DMS53 (cell line): ENCODE measurements around the gene ESPN.

Experiments
- DNase-seq: peaks from one replicate; lab custom pipeline; 2025; lab: John Stamatoyannopoulos, UW

Gene ESPN

GRCh38 chr1:6499296-6499695 is 74.7 kb downstream of the ESPN start:
- DNase-seq = no peak

- no peak for DNase-seq
These were observed 76.1 kb downstream of the ESPN start for GRCh38 chr1:6500544-6501278.

DNA sequence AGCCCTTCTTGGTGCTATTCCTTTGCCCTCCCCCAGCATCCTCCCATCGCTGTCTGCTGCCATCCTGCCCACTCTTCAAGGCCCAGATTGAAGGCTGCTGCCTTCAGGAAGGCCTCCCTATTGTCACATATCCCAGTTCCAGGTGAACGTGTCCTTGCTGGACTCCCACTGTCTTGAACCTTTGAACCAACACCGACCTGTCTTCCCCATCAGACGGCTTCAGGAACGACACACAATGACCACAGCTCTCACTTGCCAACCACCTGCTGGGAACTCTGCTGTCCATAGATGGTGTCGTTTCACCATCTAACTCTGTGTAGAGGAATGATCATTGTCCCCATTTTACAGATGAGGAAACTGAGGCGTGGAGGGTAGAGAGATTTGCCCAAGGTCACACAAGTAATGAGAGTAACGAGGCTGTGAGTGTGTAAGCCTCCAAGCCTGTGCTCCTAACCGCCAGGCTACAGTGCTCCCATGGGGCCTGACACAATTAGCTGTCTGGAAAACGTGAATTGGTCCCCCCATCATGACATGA is 76.8 kb downstream of the ESPN start:
- DNase-seq = no peak

DNA sequence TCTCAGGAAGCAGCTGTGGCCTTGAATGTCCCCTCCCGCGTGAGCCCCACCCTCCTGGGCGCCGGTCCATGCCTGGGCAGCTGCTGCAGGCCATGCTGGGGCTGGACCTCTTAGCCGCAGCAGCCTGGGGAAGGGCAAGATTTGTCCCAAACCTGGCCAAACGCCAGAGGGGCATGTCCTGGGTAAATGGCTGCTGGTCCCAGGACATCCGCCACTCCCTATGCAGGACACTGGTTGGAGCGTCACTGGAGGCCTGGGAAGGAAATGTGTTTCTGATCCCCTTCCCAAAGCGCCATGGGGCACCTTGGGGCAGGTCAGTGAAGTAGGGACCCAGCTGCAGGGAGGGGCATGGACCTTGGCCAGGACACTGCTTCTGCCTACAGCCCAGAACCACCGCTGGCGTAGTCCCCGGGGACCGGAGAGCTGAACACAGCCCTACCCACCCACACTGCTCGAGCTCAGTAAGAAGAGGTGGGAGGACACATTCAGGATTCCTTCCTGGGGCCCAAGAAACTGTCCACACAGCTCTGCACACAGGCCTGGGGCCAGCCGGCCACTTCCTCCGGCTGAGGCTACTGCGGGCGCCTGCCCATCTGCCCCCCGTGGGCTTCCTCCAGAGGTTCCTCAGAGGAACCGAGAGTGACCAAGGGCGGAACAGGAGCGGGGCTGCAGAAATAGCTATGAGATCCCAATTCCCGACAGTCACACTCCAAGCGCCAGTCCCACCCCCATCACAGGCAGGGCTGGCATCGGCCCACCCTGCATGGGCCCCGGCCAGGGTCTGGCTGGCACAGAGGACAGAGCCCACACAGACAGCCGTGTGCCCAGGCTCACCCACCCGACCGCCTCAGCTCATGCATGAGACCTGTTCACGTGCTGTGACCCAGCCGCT is 77.7 kb downstream of the ESPN start:
- DNase-seq = no peak

- no peak for DNase-seq
These were observed 79.5 kb downstream of the ESPN start for GRCh38 chr1:6503884-6504602.

GRCh38 chr1:6504887-6505286 is 80.3 kb downstream of the ESPN start:
- no peak for DNase-seq

DNA sequence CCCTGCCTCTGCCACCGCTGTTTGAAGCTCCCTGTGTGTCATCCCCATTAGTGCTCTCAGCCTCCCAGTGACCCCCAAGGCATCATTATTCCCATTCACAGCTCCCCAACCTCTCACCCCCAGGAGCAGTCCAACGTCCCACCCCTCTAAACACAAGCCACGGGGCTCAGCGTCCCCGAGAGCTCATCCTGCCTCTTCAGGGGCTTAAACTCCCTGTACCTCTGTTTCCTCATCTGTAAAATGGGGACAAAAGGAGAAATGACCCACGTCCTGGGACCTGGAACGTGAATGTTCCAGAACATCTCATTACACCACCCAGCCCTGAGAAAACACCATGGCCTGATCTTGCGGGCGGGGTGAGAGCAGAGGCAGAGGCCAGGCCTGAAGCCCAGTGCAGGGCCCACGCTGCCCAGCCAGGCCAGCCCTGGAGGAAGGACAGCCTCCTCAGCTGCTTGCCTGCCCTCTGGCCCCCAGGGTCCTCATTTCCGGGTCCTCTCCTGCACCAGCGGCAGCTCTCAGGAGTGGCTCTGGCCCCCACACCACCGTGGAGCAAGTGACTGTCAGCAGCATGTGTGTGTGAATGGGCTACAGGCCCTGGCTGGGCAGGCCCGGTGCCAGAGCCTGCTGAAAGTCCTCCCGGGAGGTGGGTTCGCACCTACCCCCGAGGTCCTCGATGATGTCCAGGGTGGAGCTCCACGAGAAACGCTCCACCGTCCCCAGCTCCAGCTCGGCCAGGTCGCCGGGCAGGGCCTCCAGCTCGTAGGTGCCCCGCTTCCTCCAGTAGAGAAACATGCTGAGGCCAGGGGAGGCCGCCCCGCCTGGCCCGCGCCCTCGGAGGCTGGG is 81.0 kb downstream of the ESPN start:
- no peak for DNase-seq

- DNase-seq = no peak
These were observed 81.8 kb downstream of the ESPN start for GRCh38 chr1:6506210-6507036.

DNA sequence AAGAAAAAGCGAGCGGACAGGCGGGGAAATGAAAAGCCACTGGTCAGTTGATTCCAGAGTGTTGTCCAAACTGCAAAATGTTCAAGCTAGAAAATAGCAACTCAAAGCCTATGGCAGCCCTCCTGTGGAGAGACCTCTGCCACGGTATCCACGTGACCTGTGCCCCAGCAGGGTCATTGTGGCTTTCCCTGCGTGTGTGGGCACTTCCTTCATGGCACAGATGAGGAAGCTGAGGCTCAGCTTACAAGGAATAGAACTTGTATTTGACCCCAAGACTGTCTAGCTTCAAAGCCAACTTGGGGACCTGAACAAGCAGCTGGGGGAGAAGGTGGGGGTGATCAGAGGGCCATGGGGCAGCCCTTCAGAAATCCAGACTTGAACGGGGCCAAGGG is 82.5 kb downstream of the ESPN start:
- DNase-seq = no peak

DNA sequence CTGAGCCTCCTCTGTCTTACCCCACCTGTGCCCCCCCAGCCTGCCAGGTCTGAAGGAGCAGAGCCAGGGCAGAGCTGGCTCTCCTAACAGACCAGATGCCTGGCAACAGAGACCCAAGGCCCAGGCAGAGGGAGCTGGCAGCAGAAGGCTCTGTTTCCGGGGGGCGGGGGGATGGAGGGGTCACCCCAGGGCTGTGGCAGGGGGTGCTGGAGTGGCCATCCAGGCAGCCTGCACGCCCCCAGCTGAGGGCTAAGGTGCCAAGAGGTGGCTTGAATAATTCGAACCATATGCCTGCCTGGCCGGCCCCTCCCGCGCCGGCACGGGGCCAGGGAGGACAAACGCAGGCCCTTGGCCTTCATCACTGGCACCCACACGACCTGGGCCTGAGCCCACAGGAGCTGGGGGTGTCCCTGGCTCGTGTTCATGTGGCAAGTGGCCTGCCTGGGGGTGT is 82.9 kb downstream of the ESPN start:
- no peak for DNase-seq

DNA sequence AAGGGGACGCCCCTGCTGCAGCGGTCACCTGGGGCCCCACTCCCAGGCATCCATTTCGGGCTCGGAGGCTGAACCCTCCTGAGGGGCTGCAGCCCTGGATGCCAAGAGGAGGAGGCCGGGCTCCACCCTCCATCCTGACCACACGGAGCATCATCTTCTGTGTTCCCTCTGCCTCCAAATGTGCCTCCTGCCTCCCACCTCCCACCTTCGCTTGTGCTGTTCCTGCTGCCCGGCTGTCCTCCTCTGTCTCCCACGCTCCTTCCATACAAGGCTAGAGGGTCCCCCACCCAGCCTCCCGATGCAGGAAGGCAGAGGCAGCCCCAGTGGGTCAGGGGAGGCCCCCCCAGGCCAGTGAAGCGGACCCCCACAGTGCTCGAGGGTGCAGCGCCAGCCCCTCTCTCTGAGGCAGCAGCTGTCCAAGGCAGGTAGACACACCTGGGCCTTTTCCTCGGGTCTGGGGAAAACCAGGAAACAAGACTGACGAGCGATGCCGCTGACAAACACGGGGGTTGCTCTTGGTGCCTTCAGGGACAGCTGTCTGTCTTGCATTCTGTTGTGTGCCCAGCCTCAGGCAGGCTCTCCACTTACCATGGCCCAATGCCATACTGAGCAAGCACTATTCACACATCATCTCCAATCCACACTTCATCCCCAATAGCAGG is 83.7 kb downstream of the ESPN start:
- DNase-seq = peak; percentile 41

- DNase-seq = no peak
These were observed 84.2 kb downstream of the ESPN start for GRCh38 chr1:6508816-6509189.

GRCh38 chr1:6509220-6509918 is 84.8 kb downstream of the ESPN start:
- DNase-seq = no peak

DNA sequence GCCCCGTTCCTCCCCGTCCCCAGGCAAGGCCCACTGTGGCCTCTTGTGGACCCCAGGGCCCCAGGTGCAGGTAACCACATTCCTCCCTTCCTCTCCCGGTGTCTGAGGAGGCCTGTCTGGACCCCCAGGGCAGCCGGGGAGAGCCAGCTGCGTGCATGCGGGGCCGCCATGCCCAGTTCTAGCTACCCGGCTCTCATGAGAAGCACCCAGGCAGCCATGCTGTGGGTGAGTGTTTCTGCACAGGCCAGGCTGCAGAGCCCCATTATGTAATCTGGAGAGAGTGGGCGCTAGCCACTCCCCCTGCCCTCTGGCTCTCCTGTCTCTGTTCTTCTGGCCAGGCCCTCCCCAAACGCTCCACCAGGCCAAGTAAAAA is 85.3 kb downstream of the ESPN start:
- no peak for DNase-seq

GRCh38 chr1:6510493-6510892 is 85.9 kb downstream of the ESPN start:
- DNase-seq = no peak
